Putamen (tissue), 1 donor: ENCODE data around the gene HUS1.
"Not testable (repeated sequence)": the region's sequence is repeated elsewhere in the genome, so short reads cannot be mapped to it uniquely, and the experiment has no call there.

Source experiments
- DNase-seq: peaks from one replicate; pipeline ENCODE4 v3.0.0-alpha.2; 2016; ENCODE audit warnings: low spot score

The HUS1 gene

GRCh38 chr7:47923081-47923875, 56.1 kb downstream of the HUS1 start:
- DNase-seq = not testable (repeated sequence)

GRCh38 chr7:47916514-47916913, 62.9 kb downstream of the HUS1 start:
- not testable (repeated sequence) for DNase-seq

- DNase-seq = no peak
Observed at GRCh38 chr7:47915616-47915976, 63.8 kb downstream of the HUS1 start.

- no peak for DNase-seq
Observed at GRCh38 chr7:47914717-47915615, 64.4 kb downstream of the HUS1 start.
